Measurements from ENCODE around the gene SPRYD7. TPM values are rescaled to one million over a fixed set of nuclear protein-coding genes. Genes with fewer than 3 reads are reported as not detected.

The SPRYD7 gene
- total RNA-seq, 1 experiment from 2014 or later, result 6.2 TPM

DNA sequence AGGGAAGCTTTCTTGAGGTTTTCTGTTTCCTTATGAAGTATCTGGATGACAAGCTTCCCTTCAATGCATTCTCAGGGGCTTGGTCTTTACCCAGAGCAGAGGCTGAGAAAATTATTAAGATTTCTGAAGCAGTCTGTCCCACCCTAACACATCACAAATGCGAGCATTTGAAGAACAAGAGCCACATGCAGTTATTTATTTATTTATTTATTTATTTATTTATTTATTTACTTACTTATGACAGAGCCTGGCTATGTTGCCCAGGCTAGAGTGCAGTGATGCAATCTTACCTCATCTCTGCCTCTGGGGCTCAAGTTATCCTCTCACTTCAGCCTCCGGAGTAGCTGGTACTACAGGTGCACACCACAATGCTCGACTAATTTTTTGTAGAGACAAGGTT is 38.4 kb downstream of the SPRYD7 start:
- H3K36me3 ChIP-seq (ENCODE audit: control insufficient read depth, insufficient read depth, low read length), result no peaks in the 10 kb centered on the region
- no TSS peak for BruUV-seq (replicated peaks)
- H3K4me1 ChIP-seq (ENCODE audit: control insufficient read depth, insufficient read depth, low read length), result no peaks in the 10 kb centered on the region
- in situ Hi-C loops (cut with HindIII; ENCODE audit: low pct_unique_long_range_greater_than_20kb, low sequenced_read_pairs) (no loop called here), intact Hi-C loops (cut with micrococcal nuclease; ENCODE audit: unreplicated experiment) (no loop called here)
- ChIA-PET CTCF (no interaction called here), POLR2A (no interaction called here)
- H3K9me3 ChIP-seq (ENCODE audit: control insufficient read depth, insufficient read depth, low read depth, low read length), result no peaks in the 10 kb centered on the region
- H3K27ac ChIP-seq (ENCODE audit: low read length), result no peak overlapping the region
- no peak for ATAC-seq
- no peak for DNase-seq (ENCODE audit: low read depth, low spot score)
- no peak overlapping the region for H3K4me3 ChIP-seq (ENCODE audit: low read depth in 2 of 2, low read length in 2 of 2)
- TF ChIP-seq TCF7L2 (IDR thresholded peaks at IDR 0.05; ENCODE audit: low read depth, low read length), result no peak
- TF ChIP-seq SIN3A (IDR thresholded peaks at IDR 0.05; ENCODE audit: borderline replicate concordance, insufficient read depth, low read depth, low read length), result no peak
- TF ChIP-seq POLR2AphosphoS5 (IDR thresholded peaks at IDR 0.05; ENCODE audit: low read depth, low read length), result no peak
- TF ChIP-seq, protein P1, sequence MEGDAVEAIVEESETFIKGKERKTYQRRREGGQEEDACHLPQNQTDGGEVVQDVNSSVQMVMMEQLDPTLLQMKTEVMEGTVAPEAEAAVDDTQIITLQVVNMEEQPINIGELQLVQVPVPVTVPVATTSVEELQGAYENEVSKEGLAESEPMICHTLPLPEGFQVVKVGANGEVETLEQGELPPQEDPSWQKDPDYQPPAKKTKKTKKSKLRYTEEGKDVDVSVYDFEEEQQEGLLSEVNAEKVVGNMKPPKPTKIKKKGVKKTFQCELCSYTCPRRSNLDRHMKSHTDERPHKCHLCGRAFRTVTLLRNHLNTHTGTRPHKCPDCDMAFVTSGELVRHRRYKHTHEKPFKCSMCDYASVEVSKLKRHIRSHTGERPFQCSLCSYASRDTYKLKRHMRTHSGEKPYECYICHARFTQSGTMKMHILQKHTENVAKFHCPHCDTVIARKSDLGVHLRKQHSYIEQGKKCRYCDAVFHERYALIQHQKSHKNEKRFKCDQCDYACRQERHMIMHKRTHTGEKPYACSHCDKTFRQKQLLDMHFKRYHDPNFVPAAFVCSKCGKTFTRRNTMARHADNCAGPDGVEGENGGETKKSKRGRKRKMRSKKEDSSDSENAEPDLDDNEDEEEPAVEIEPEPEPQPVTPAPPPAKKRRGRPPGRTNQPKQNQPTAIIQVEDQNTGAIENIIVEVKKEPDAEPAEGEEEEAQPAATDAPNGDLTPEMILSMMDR (IDR thresholded peaks at IDR 0.05), result no peak
- TF ChIP-seq, protein P2, sequence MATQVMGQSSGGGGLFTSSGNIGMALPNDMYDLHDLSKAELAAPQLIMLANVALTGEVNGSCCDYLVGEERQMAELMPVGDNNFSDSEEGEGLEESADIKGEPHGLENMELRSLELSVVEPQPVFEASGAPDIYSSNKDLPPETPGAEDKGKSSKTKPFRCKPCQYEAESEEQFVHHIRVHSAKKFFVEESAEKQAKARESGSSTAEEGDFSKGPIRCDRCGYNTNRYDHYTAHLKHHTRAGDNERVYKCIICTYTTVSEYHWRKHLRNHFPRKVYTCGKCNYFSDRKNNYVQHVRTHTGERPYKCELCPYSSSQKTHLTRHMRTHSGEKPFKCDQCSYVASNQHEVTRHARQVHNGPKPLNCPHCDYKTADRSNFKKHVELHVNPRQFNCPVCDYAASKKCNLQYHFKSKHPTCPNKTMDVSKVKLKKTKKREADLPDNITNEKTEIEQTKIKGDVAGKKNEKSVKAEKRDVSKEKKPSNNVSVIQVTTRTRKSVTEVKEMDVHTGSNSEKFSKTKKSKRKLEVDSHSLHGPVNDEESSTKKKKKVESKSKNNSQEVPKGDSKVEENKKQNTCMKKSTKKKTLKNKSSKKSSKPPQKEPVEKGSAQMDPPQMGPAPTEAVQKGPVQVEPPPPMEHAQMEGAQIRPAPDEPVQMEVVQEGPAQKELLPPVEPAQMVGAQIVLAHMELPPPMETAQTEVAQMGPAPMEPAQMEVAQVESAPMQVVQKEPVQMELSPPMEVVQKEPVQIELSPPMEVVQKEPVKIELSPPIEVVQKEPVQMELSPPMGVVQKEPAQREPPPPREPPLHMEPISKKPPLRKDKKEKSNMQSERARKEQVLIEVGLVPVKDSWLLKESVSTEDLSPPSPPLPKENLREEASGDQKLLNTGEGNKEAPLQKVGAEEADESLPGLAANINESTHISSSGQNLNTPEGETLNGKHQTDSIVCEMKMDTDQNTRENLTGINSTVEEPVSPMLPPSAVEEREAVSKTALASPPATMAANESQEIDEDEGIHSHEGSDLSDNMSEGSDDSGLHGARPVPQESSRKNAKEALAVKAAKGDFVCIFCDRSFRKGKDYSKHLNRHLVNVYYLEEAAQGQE (IDR thresholded peaks at IDR 0.05; ENCODE audit: insufficient read depth in 1 of 2, low read depth in 2 of 2, low read length in 1 of 2), result no peak
- no peaks in the 10 kb centered on the region for H3K27me3 ChIP-seq (ENCODE audit: control insufficient read depth, insufficient read depth, low read length)

DNA sequence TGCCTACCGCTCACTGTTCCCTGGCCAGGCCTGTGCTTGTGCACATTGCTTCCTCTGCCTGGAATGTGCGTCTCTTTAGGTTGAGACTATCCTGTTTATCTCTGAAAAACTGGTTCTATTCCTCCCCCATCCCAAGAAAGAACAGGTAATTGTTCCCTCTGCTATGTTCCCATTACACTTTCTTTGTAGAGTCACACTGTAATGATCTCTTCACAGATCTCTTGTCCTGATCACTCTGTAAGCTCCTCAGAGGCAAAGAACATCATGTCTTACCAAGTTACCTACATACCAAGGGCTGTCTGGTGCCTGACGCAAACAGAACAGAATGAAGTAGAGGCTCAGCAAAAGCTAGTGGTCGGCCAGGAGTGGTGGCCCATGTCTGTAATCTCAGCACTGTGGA is 40.3 kb downstream of the SPRYD7 start:
- ChIA-PET CTCF (no interaction called here), POLR2A (no interaction called here)
- intact Hi-C loops (cut with micrococcal nuclease; ENCODE audit: unreplicated experiment), result no loop called here
- no peaks in the 10 kb centered on the region for H3K9me3 ChIP-seq (ENCODE audit: control insufficient read depth, insufficient read depth, low read depth, low read length)
- H3K27ac ChIP-seq (ENCODE audit: low read length), result no peak overlapping the region
- in situ Hi-C loops (cut with HindIII; ENCODE audit: low pct_unique_long_range_greater_than_20kb, low sequenced_read_pairs), result no loop called here
- no peak overlapping the region for H3K4me3 ChIP-seq (ENCODE audit: low read depth in 2 of 2, low read length in 2 of 2)
- no peaks in the 10 kb centered on the region for H3K4me1 ChIP-seq (ENCODE audit: control insufficient read depth, insufficient read depth, low read length)
- no peaks in the 10 kb centered on the region for H3K27me3 ChIP-seq (ENCODE audit: control insufficient read depth, insufficient read depth, low read length)
- ATAC-seq (no peak), DNase-seq (ENCODE audit: low read depth, low spot score) (no peak)
- no peaks in the 10 kb centered on the region for H3K36me3 ChIP-seq (ENCODE audit: control insufficient read depth, insufficient read depth, low read length)
- TF ChIP-seq SIN3A (IDR thresholded peaks at IDR 0.05; ENCODE audit: borderline replicate concordance, insufficient read depth, low read depth, low read length) (no peak), TCF7L2 (IDR thresholded peaks at IDR 0.05; ENCODE audit: low read depth, low read length) (no peak), POLR2AphosphoS5 (IDR thresholded peaks at IDR 0.05; ENCODE audit: low read depth, low read length) (no peak)
- TF ChIP-seq, protein P2 (IDR thresholded peaks at IDR 0.05; ENCODE audit: insufficient read depth in 1 of 2, low read depth in 2 of 2, low read length in 1 of 2), result no peak
- TF ChIP-seq, protein P1 (IDR thresholded peaks at IDR 0.05), result no peak
- BruUV-seq (replicated peaks), result no TSS peak

All from Panc1 (cell line).